K562 (cell line): ENCODE data around the gene DUXB. TPM values are rescaled to one million over a fixed set of nuclear protein-coding genes. Genes with fewer than 3 reads are reported as not detected.

Experiments used
- ELF4 ChIP-seq: fragments of 450-650 bp; formaldehyde crosslinking; IDR thresholded peaks from 2 replicates; pipeline ENCODE4 v1.4.0; 2022; ENCODE audit warnings: missing genetic modification characterization
- ETS1 ChIP-seq: conservative IDR thresholded peaks from 2 replicates; pipeline ENCODE4 v1.6.1; 2011; ENCODE audit warnings: low read depth, mild to moderate bottlenecking, low read length; ENCODE audit not compliant: control insufficient read depth
- HDAC3 ChIP-seq: fragments of 450-650 bp; IDR thresholded peaks from 2 replicates; pipeline ENCODE4 v1.6.1; 2018; ENCODE audit warnings: borderline replicate concordance, mild to moderate bottlenecking, moderate library complexity; ENCODE audit not compliant: partially characterized antibody
- HDAC8 ChIP-seq: fragments of 450-650 bp; IDR thresholded peaks from 2 replicates; pipeline ENCODE4 v1.6.1; 2016; ENCODE audit warnings: mild to moderate bottlenecking, missing genetic modification characterization, moderate library complexity, missing compliant biosample characterization
- L3MBTL2 ChIP-seq: fragments of 450-650 bp; IDR thresholded peaks from 2 replicates; pipeline ENCODE4 v1.6.1; 2016; ENCODE audit warnings: mild to moderate bottlenecking, moderate library complexity
- NFRKB ChIP-seq: fragments of 450-650 bp; IDR thresholded peaks from 2 replicates; pipeline ENCODE4 v1.6.1; 2016; ENCODE audit warnings: low read depth
- POLR3A ChIP-seq: IDR thresholded peaks from 2 replicates; pipeline ENCODE4 v1.6.1; 2011; ENCODE audit warnings: borderline replicate concordance, mild to moderate bottlenecking, moderate library complexity; ENCODE audit not compliant: insufficient read length, insufficient read depth; ENCODE audit errors: extremely low read depth
- PYGO2 ChIP-seq: fragments of 450-650 bp; IDR thresholded peaks from 2 replicates; pipeline ENCODE4 v1.6.1; 2016; ENCODE audit warnings: mild to moderate bottlenecking, missing genetic modification characterization, moderate library complexity, missing compliant biosample characterization
- RCOR1 ChIP-seq, 2 experiments: IDR thresholded peaks; 2 replicates each; pipeline ENCODE4 v1.6.1; 2012; ENCODE audit warnings: low read depth in 2 of 2, low read length in 2 of 2, borderline replicate concordance in 1 of 2, improper control_type of control experiment in 1 of 2
- SNIP1 ChIP-seq: fragments of 450-650 bp; IDR thresholded peaks from 2 replicates; pipeline ENCODE4 v1.7.1; 2017; ENCODE audit warnings: low read depth, mild to moderate bottlenecking
- SRSF9 ChIP-seq: fragments of 200-400 bp; formaldehyde crosslinking; IDR thresholded peaks from 2 replicates; pipeline ENCODE4 v1.6.1; 2017; ENCODE audit warnings: low read depth, low read length, borderline replicate concordance
- STAG1 ChIP-seq: sonication (generic); formaldehyde crosslinking; IDR thresholded peaks from 2 replicates; pipeline ENCODE4 v1.5.0; 2020; ENCODE audit warnings: missing genetic modification reagents, borderline replicate concordance
- TFAP4 ChIP-seq: sonication (generic); formaldehyde crosslinking; IDR thresholded peaks from 2 replicates; pipeline ENCODE4 v1.8.0; 2022; ENCODE audit warnings: missing genetic modification reagents, mild to moderate bottlenecking, moderate library complexity, borderline replicate concordance
- VEZF1 ChIP-seq: fragments of 200-800 bp; sonication (Bioruptor generic); IDR thresholded peaks from 2 replicates; pipeline ENCODE4 v1.6.1; 2017; ENCODE audit warnings: missing genetic modification characterization, missing compliant biosample characterization
- ZNF583 ChIP-seq: fragments of 250-450 bp; sonication (Bioruptor Pico); IDR thresholded peaks from 2 replicates; pipeline ENCODE4 v1.4.0; 2020
- polyA plus RNA-seq, 8 experiments: library from polyadenylated mRNA; depleted of rRNA in 4 of 8; stranded (reverse) in 5 of 8; unstranded in 3 of 8; fragments of >200 nt; fragmentation: Nextera tagmentation in 2 of 8; fragmentation: Illumina TruSeq in 1 of 8; extraction: Ambion mirVana in 2 of 8; extraction: Trizol in 1 of 8; gene quantifications; 2 replicates each; pipeline versions ENCODE4 v1.2.1 to v1.2.3, GENCODE V29; 2011 to 2014; ENCODE audit warnings: inconsistent platforms in 1 of 8, missing spikeins in 1 of 8
- total RNA-seq, 7 experiments: library from RNA; depleted of rRNA in 6 of 7; stranded (reverse); fragments of >200 nt in 6 of 7; fragmentation: Illumina TruSeq in 2 of 7; extraction: Trizol in 2 of 7; gene quantifications; 2 replicates each; pipeline versions ENCODE4 v1.2.1 to v1.2.3, GENCODE V29; 2011 to 2021; ENCODE audit warnings: low replicate concordance in 1 of 7
- TF ChIP-seq, protein P1 (sequence below): sonication (generic); formaldehyde crosslinking; IDR thresholded peaks from 2 replicates; pipeline ENCODE4 v1.8.0; 2022; ENCODE audit warnings: mild to moderate bottlenecking, missing genetic modification reagents
- TF ChIP-seq, protein P2 (sequence below): IDR thresholded peaks from 2 replicates; pipeline ENCODE4 v1.6.1; 2012; ENCODE audit warnings: low read depth, low read length, improper control_type of control experiment, borderline replicate concordance

DUXB gene
- total and polyA plus RNA-seq, 9 of the 15 experiments (the other 6 are each of a cell fraction or from before 2014, with no cell fraction given): not detected

GRCh38 chr16:75648265-75649076 lies 52.8 kb downstream of the DUXB start (continued):
- TF ChIP-seq, protein P1, sequence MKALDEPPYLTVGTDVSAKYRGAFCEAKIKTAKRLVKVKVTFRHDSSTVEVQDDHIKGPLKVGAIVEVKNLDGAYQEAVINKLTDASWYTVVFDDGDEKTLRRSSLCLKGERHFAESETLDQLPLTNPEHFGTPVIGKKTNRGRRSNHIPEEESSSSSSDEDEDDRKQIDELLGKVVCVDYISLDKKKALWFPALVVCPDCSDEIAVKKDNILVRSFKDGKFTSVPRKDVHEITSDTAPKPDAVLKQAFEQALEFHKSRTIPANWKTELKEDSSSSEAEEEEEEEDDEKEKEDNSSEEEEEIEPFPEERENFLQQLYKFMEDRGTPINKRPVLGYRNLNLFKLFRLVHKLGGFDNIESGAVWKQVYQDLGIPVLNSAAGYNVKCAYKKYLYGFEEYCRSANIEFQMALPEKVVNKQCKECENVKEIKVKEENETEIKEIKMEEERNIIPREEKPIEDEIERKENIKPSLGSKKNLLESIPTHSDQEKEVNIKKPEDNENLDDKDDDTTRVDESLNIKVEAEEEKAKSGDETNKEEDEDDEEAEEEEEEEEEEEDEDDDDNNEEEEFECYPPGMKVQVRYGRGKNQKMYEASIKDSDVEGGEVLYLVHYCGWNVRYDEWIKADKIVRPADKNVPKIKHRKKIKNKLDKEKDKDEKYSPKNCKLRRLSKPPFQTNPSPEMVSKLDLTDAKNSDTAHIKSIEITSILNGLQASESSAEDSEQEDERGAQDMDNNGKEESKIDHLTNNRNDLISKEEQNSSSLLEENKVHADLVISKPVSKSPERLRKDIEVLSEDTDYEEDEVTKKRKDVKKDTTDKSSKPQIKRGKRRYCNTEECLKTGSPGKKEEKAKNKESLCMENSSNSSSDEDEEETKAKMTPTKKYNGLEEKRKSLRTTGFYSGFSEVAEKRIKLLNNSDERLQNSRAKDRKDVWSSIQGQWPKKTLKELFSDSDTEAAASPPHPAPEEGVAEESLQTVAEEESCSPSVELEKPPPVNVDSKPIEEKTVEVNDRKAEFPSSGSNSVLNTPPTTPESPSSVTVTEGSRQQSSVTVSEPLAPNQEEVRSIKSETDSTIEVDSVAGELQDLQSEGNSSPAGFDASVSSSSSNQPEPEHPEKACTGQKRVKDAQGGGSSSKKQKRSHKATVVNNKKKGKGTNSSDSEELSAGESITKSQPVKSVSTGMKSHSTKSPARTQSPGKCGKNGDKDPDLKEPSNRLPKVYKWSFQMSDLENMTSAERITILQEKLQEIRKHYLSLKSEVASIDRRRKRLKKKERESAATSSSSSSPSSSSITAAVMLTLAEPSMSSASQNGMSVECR (CRISPR knock-in tag): peak; percentile 74
- TF ChIP-seq POLR3A (no peak), TFAP4 (peak; percentile 25; the same call in 1 of the 2 replicates), RCOR1 (IDR thresholded peaks at IDR 0.05; ENCODE audit: borderline replicate concordance in 1 of 2, low read depth in 2 of 2, low read length in 2 of 2) (no peak), ZNF583 (CRISPR knock-in tag) (no peak), SRSF9 (no peak), SNIP1 (no peak), PYGO2 (tag) (no peak), STAG1 (CRISPR knock-in tag) (peak; percentile 6), ELF4 (CRISPR knock-in tag) (0 out of 2 replicates have a peak, but pooled peaks have one; percentile 47), NFRKB (peak; percentile 95), HDAC8 (tag) (no peak), VEZF1 (CRISPR knock-in tag) (peak; percentile 51), ETS1 (peak; percentile 49; the same call in 1 of the 2 replicates), HDAC3 (no peak), L3MBTL2 (no peak)
- TF ChIP-seq, protein P2, sequence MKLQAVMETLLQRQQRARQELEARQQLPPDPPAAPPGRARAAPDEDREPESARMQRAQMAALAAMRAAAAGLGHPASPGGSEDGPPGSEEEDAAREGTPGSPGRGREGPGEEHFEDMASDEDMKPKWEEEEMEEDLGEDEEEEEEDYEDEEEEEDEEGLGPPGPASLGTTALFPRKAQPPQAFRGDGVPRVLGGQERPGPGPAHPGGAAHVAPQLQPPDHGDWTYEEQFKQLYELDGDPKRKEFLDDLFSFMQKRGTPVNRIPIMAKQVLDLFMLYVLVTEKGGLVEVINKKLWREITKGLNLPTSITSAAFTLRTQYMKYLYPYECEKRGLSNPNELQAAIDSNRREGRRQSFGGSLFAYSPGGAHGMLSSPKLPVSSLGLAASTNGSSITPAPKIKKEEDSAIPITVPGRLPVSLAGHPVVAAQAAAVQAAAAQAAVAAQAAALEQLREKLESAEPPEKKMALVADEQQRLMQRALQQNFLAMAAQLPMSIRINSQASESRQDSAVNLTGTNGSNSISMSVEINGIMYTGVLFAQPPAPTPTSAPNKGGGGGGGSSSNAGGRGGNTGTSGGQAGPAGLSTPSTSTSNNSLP: no peak
